Bronchial epithelial cell (primary cell): ENCODE data around the gene CPXM1. TPM values are rescaled to one million over a fixed set of nuclear protein-coding genes. Genes with fewer than 3 reads are reported as not detected.

Experiments used
- DNase-seq: peaks from one replicate; pipeline ENCODE4 v3.0.0-alpha.2; 2010; ENCODE audit warnings: low read depth
- FAIRE-seq: peaks from 2 replicates; lab custom pipeline; 2011; peaks lifted over from hg19 to GRCh38; lab: Jason Lieb, UNC
- H3K27me3 ChIP-seq: 2 replicates; pipeline ENCODE4 v1.5.1; 2011; ENCODE audit warnings: low read length; ENCODE audit not compliant: control insufficient read depth, insufficient read depth
- H3K36me3 ChIP-seq: 2 replicates; pipeline ENCODE4 v1.5.1; 2011; ENCODE audit warnings: low read length; ENCODE audit not compliant: control insufficient read depth, insufficient read depth
- H3K4me3 ChIP-seq: 2 replicates; pipeline ENCODE4 v1.5.1; 2011; ENCODE audit warnings: mild to moderate bottlenecking, low read depth, low read length, control low read depth
- total RNA-seq: library from RNA; depleted of rRNA; stranded (reverse); fragments of >200 nt; gene quantifications from 2 replicates; pipeline ENCODE4 v1.2.1, GENCODE V29; 2014
- TF ChIP-seq, protein P1 (sequence below): IDR thresholded peaks from 2 replicates; pipeline ENCODE4 v1.5.1; 2011; ENCODE audit warnings: mild to moderate bottlenecking, moderate library complexity, low read length, control low read depth, inconsistent platforms; ENCODE audit not compliant: insufficient read depth, severe bottlenecking

The CPXM1 gene
- total RNA-seq, 1 donor from 2014 or later, result not detected

- DNase-seq, result no peak
- TF ChIP-seq, protein P1, sequence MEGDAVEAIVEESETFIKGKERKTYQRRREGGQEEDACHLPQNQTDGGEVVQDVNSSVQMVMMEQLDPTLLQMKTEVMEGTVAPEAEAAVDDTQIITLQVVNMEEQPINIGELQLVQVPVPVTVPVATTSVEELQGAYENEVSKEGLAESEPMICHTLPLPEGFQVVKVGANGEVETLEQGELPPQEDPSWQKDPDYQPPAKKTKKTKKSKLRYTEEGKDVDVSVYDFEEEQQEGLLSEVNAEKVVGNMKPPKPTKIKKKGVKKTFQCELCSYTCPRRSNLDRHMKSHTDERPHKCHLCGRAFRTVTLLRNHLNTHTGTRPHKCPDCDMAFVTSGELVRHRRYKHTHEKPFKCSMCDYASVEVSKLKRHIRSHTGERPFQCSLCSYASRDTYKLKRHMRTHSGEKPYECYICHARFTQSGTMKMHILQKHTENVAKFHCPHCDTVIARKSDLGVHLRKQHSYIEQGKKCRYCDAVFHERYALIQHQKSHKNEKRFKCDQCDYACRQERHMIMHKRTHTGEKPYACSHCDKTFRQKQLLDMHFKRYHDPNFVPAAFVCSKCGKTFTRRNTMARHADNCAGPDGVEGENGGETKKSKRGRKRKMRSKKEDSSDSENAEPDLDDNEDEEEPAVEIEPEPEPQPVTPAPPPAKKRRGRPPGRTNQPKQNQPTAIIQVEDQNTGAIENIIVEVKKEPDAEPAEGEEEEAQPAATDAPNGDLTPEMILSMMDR, result no peak
- FAIRE-seq, result peak; percentile 55
- Histone ChIP-seq H3K4me3 (no peak overlapping the region), H3K36me3 (no peaks in the 10 kb centered on the region), H3K27me3 (peaks cover 10% of the 10 kb centered on the region)
Observed at GRCh38 chr20:2745060-2745910, 55.1 kb downstream of the CPXM1 start.

Other genes with a start within 250 kb of the CPXM1 start
- 166 and 288 TPM in 2 replicates for gene NOP56, start 148.0 kb downstream of the CPXM1 start, total RNA-seq
- gene IDH3B, start 136.4 kb downstream of the CPXM1 start, total RNA-seq, result 96.0 and 103 TPM in 2 replicates
- gene EBF4, start 107.8 kb downstream of the CPXM1 start, total RNA-seq, result 0.64 and 1.3 TPM in 2 replicates
- gene C20orf141, start 14.4 kb upstream of the CPXM1 start, total RNA-seq, result not detected in 2 replicates
- not detected in 2 replicates for gene TMEM239, start 15.7 kb upstream of the CPXM1 start, total RNA-seq
- 12.9 and 17.9 TPM in 2 replicates for gene PCED1A, start 40.0 kb upstream of the CPXM1 start, total RNA-seq
- gene VPS16, start 40.1 kb upstream of the CPXM1 start, total RNA-seq, result 33.2 and 33.4 TPM in 2 replicates
- gene PTPRA, start 72.9 kb upstream of the CPXM1 start, total RNA-seq, result 20.8 and 25.2 TPM in 2 replicates
- gene GNRH2, start 243.0 kb upstream of the CPXM1 start, total RNA-seq, result 0.13 and 0.53 TPM in 2 replicates
- 68.0 and 69.5 TPM in 2 replicates for gene MRPS26, start 245.4 kb upstream of the CPXM1 start, total RNA-seq